K562 (cell line): ENCODE measurements around the gene CDC45. TPM values are rescaled to one million over a fixed set of nuclear protein-coding genes. Genes with fewer than 3 reads are reported as not detected.

Source experiments
- CBFA2T2 ChIP-seq: fragments of 450-650 bp; conservative IDR thresholded peaks from 2 replicates; pipeline ENCODE4 v1.6.1; 2017; ENCODE audit warnings: mild to moderate bottlenecking
- COPS2 ChIP-seq: fragments of 450-650 bp; conservative IDR thresholded peaks from 2 replicates; pipeline ENCODE4 v1.6.1; 2016; ENCODE audit warnings: mild to moderate bottlenecking, moderate library complexity
- CREB1 ChIP-seq, 2 experiments: sonication (generic) in 1 of 2; formaldehyde crosslinking in 1 of 2; IDR thresholded peaks; 2 replicates each; pipeline versions ENCODE4 v1.6.1 to v1.8.0; 2012 to 2022; ENCODE audit warnings: inconsistent platforms in 1 of 2, mild to moderate bottlenecking in 1 of 2, missing genetic modification reagents in 1 of 2, moderate library complexity in 1 of 2
- ELK1 ChIP-seq: sonication (generic); formaldehyde crosslinking; IDR thresholded peaks from 2 replicates; pipeline ENCODE4 v1.8.1; 2022; ENCODE audit warnings: missing genetic modification reagents
- ESRRA ChIP-seq: fragments of 450-650 bp; IDR thresholded peaks from 2 replicates; pipeline ENCODE4 v1.6.1; 2014; ENCODE audit warnings: low read depth, mild to moderate bottlenecking, moderate library complexity, borderline replicate concordance
- ETV5 ChIP-seq: sonication (generic); formaldehyde crosslinking; IDR thresholded peaks from 2 replicates; pipeline ENCODE4 v1.4.0; 2020; ENCODE audit warnings: low read depth, mild to moderate bottlenecking, missing genetic modification reagents
- FOS ChIP-seq: IDR thresholded peaks from 3 replicates; pipeline ENCODE4 v1.6.1; 2011; ENCODE audit not compliant: insufficient read length; ENCODE audit errors: extremely low read depth
- HDAC2 ChIP-seq: fragments of 450-650 bp; IDR thresholded peaks from 2 replicates; pipeline ENCODE4 v1.6.1; 2016; ENCODE audit warnings: mild to moderate bottlenecking
- HDAC3 ChIP-seq: fragments of 450-650 bp; IDR thresholded peaks from 2 replicates; pipeline ENCODE4 v1.6.1; 2018; ENCODE audit warnings: borderline replicate concordance, mild to moderate bottlenecking, moderate library complexity; ENCODE audit not compliant: partially characterized antibody
- HMGN3 ChIP-seq: IDR thresholded peaks from 2 replicates; pipeline ENCODE4 v1.6.1; 2011; ENCODE audit warnings: borderline replicate concordance, low read depth, mild to moderate bottlenecking, mixed read lengths, low read length; ENCODE audit not compliant: insufficient read length; ENCODE audit errors: extremely low read depth
- HNRNPL ChIP-seq: fragments of 200-400 bp; formaldehyde crosslinking; IDR thresholded peaks from 2 replicates; pipeline ENCODE4 v1.6.1; 2017; ENCODE audit warnings: low read depth, mild to moderate bottlenecking, low read length
- LARP7 ChIP-seq: fragments of 450-650 bp; IDR thresholded peaks from 2 replicates; pipeline ENCODE4 v1.6.1; 2016
- NCOA4 ChIP-seq: fragments of 450-650 bp; IDR thresholded peaks from 2 replicates; pipeline ENCODE4 v1.6.1; 2018; ENCODE audit warnings: mild to moderate bottlenecking; ENCODE audit not compliant: partially characterized antibody
- NCOA6 ChIP-seq: fragments of 450-650 bp; IDR thresholded peaks from 2 replicates; pipeline ENCODE4 v1.6.1; 2017; ENCODE audit warnings: mild to moderate bottlenecking
- PHF20 ChIP-seq: fragments of 450-650 bp; IDR thresholded peaks from 2 replicates; pipeline ENCODE4 v1.6.1; 2018; ENCODE audit not compliant: partially characterized antibody
- PHTF2 ChIP-seq: fragments of 250-450 bp; sonication (Bioruptor Pico); IDR thresholded peaks from 2 replicates; pipeline ENCODE4 v1.5.0; 2021; ENCODE audit warnings: mild to moderate bottlenecking
- POLR3G ChIP-seq: IDR thresholded peaks from 2 replicates; pipeline ENCODE4 v1.6.1; 2011; ENCODE audit not compliant: insufficient read length, insufficient replicate concordance; ENCODE audit errors: extremely low read depth
- SMARCA4 ChIP-seq: fragments of 450-650 bp; IDR thresholded peaks from 2 replicates; pipeline ENCODE4 v1.6.1; 2016
- SREBF2 ChIP-seq: sonication (generic); formaldehyde crosslinking; IDR thresholded peaks from 2 replicates; pipeline ENCODE4 v1.4.0; 2020; ENCODE audit warnings: mild to moderate bottlenecking, missing genetic modification reagents
- XRCC3 ChIP-seq: fragments of 450-650 bp; IDR thresholded peaks from 2 replicates; pipeline ENCODE4 v1.6.1; 2017; ENCODE audit warnings: mild to moderate bottlenecking, moderate library complexity
- ZBTB12 ChIP-seq: fragments of 250-450 bp; sonication (Bioruptor Pico); IDR thresholded peaks from 2 replicates; pipeline ENCODE4 v1.4.0; 2020
- ZNF124 ChIP-seq: sonication (generic); formaldehyde crosslinking; IDR thresholded peaks from 2 replicates; pipeline ENCODE4 v1.8.1; 2022; ENCODE audit warnings: missing genetic modification reagents
- ZNF280B ChIP-seq: fragments of 250-450 bp; sonication (Bioruptor Pico); IDR thresholded peaks from 2 replicates; pipeline ENCODE4 v1.5.1; 2021; ENCODE audit warnings: mild to moderate bottlenecking
- ZNF316 ChIP-seq: fragments of 450-650 bp; IDR thresholded peaks from 2 replicates; pipeline ENCODE4 v1.6.1; 2016
- ZNF41 ChIP-seq: fragments of 250-450 bp; sonication (Bioruptor Pico); conservative IDR thresholded peaks from 2 replicates; pipeline ENCODE4 v1.4.0; 2020; ENCODE audit warnings: mild to moderate bottlenecking
- ZNF436 ChIP-seq: fragments of 250-450, 450-650 bp; sonication (Bioruptor Pico); formaldehyde crosslinking; IDR thresholded peaks from 2 replicates; pipeline ENCODE4 v1.7.0; 2020; ENCODE audit warnings: mild to moderate bottlenecking
- polyA plus RNA-seq, 8 experiments: library from polyadenylated mRNA; depleted of rRNA in 4 of 8; stranded (reverse) in 5 of 8; unstranded in 3 of 8; fragments of >200 nt; fragmentation: Nextera tagmentation in 2 of 8; fragmentation: Illumina TruSeq in 1 of 8; extraction: Ambion mirVana in 2 of 8; extraction: Trizol in 1 of 8; gene quantifications; 2 replicates each; pipeline versions ENCODE4 v1.2.1 to v1.2.3, GENCODE V29; 2011 to 2014; ENCODE audit warnings: inconsistent platforms in 1 of 8, missing spikeins in 1 of 8
- total RNA-seq, 7 experiments: library from RNA; depleted of rRNA in 6 of 7; stranded (reverse); fragments of >200 nt in 6 of 7; fragmentation: Illumina TruSeq in 2 of 7; extraction: Trizol in 2 of 7; gene quantifications; 2 replicates each; pipeline versions ENCODE4 v1.2.1 to v1.2.3, GENCODE V29; 2011 to 2021; ENCODE audit warnings: low replicate concordance in 1 of 7
- TF ChIP-seq, protein P1 (sequence below): fragments of 250-450 bp; sonication (Bioruptor Pico); IDR thresholded peaks from 2 replicates; pipeline ENCODE4 v1.5.0; 2020; ENCODE audit warnings: mild to moderate bottlenecking

CDC45 gene
- total and polyA plus RNA-seq, 9 of the 15 experiments (the other 6 are each of a cell fraction or from before 2014, with no cell fraction given) = 251 to 580 (median 410) TPM

DNA sequence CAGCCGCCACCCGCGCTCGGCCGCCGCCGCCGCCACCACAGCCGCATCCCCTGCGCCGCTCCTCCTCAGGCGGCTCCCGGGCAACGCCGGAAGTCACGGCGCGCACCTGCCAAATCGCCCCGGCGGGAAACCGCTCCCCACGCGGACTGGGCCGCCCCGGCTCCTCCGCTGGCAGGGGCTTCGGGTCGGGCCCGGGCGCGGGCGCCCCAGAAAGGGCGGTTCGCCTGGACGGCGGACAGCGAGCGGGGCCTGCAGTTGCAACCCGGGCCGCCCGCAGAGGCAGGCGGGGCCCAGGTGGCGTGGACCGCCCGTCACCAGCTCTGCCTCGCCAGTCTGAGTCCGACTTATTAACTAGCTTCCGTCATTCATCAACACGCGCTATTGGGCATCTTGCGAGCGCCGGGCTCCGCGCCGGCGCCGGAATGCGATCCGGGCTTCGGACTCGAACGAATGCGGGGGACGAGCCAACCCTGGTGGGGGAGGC is 48.0 kb upstream of the CDC45 start, which contains the start of gene HIRA (continued):
- no peak for TF ChIP-seq HMGN3
- no peak for TF ChIP-seq CBFA2T2
- TF ChIP-seq ZBTB12 = peak; percentile 78
- peak; percentile 92; the same call in 1 of the 2 replicates for TF ChIP-seq ZNF280B
- no peak for TF ChIP-seq HDAC2
- no peak for TF ChIP-seq ZNF316
- no peak for TF ChIP-seq ELK1 (CRISPR knock-in tag)
- no peak for TF ChIP-seq PHTF2 (CRISPR knock-in tag)
- TF ChIP-seq ZNF436 (CRISPR knock-in tag) = no peak
- TF ChIP-seq ESRRA = no peak
- no peak for TF ChIP-seq NCOA6
- no peak for TF ChIP-seq PHF20
- TF ChIP-seq, protein P1, sequence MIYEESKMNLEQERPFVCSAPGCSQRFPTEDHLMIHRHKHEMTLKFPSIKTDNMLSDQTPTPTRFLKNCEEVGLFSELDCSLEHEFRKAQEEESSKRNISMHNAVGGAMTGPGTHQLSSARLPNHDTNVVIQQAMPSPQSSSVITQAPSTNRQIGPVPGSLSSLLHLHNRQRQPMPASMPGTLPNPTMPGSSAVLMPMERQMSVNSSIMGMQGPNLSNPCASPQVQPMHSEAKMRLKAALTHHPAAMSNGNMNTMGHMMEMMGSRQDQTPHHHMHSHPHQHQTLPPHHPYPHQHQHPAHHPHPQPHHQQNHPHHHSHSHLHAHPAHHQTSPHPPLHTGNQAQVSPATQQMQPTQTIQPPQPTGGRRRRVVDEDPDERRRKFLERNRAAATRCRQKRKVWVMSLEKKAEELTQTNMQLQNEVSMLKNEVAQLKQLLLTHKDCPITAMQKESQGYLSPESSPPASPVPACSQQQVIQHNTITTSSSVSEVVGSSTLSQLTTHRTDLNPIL (CRISPR knock-in tag) = no peak
- TF ChIP-seq LARP7 = no peak
- no peak for TF ChIP-seq SMARCA4
- TF ChIP-seq HDAC3 = no peak
- no peak for TF ChIP-seq NCOA4
- TF ChIP-seq FOS = no peak
- no peak for TF ChIP-seq POLR3G
- no peak for TF ChIP-seq SREBF2 (CRISPR knock-in tag)
- no peak for TF ChIP-seq CREB1 (IDR thresholded peaks at IDR 0.05)
- TF ChIP-seq CREB1 (CRISPR knock-in tag; IDR thresholded peaks at IDR 0.05) = no peak
- TF ChIP-seq ETV5 (CRISPR knock-in tag) = no peak
- peak; percentile 40 for TF ChIP-seq HNRNPL
- TF ChIP-seq COPS2 = no peak
- no peak for TF ChIP-seq XRCC3
- TF ChIP-seq ZNF124 (CRISPR knock-in tag) = no peak
- peak; percentile 66; the same call in 1 of the 2 replicates for TF ChIP-seq ZNF41 (CRISPR knock-in tag)
